Kidney glomerular epithelial cell (primary cell): ENCODE results near the gene CRY2.

Source experiments
- DNase-seq: peaks from one replicate; lab custom pipeline; 2025; lab: John Stamatoyannopoulos, UW

The CRY2 gene

GRCh38 chr11:45848654-45849081 lies 1.4 kb downstream of the CRY2 start:
- peak; percentile 20 for DNase-seq

DNA sequence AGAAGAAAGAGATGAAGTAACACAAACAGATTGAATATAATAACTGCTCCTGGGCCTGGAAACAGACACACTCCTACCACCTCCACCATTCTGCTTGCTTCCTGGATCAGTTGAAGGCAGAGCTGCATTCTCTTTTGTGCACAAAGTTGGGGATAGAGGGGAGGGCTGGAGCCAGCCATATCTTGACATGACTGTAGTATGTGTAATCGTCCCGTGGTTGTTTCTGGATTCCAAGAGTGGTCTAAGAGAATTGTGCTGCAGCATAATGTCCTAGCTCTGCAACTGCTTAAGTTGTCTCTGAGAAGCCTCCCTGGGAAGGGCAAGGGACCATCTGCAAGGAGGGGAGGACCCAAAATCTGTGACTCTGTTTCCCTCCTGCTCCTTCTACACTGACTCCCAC lies 3.2 kb downstream of the CRY2 start:
- no peak for DNase-seq

DNA sequence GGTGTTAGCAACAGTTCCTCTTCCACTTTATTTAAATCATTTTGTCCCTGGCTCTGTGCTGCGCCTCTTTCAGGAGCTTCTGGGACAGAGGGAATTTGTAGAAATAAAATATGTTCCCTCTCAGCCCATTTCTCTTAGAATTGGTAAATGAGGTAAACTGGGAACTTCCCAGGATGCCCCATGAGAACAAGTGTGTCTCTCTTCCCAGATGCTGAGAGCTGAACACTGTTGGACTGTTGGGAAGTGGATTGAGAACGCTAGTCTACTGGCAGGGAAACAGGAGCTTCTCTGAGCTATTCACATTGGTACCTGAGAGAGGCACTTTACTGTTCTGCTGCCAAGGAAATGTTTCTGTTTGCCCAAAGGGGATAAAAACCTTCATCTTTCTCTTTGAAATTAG lies 4.0 kb downstream of the CRY2 start:
- DNase-seq: no peak

DNA sequence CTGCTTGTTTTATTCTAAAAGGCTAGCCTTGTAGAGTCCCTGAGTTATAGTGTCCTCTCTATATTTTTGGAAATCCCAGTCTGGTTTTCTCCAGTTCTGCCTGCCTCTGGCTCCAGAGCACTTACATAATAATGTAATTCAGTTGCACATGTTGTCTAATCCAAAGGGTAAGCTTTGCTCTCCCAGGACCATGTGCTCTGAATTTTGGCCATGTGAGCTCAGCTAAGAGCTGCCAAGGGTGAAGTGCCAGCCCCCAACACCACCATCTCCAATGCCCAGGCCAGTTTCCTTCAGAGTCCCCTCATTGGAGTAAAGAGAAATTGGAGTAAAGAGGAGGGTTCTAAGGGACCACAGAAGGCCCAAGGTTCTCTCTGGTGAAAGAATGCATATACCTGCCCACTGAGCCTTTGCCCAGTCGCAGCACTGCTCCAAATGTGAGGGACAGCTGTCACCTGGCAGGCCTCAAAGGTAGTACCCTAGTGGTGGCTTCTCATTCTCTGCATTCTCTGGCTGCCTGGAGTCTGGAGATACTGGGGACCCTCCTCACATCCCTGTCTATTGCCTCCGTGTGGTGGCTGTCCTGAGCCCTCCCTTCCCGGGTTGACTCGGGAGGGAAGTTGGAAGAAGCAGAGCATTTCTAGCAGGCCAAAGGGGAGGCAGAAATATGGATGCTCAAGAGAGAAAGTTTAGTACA lies 4.9 kb downstream of the CRY2 start:
- DNase-seq: no peak

DNA sequence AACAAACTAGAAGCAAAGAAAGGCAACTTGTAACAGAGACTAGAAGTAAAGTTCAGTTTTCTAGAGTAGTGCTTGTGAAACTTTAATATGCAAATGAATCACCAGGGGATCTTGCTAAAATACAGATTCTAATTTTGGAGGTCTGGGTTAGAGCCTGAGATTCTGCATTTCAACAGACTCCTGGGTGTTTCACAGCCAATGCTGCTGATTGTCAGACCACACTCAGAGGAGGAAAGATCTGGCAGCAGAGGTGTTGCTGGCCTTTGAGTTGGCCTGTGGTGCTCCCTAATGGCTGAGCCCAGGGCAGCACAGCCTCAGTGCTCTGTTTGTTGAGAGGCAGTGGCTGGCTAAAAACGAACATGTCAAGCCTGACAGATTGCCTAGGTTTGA lies 5.4 kb downstream of the CRY2 start:
- no peak for DNase-seq

GRCh38 chr11:45853332-45854219 lies 6.3 kb downstream of the CRY2 start:
- no peak for DNase-seq

- DNase-seq: no peak
These were observed 8.0 kb downstream of the CRY2 start for GRCh38 chr11:45855308-45855707.

- DNase-seq: no peak
These were observed 8.8 kb downstream of the CRY2 start for GRCh38 chr11:45856044-45856468.

- peak; percentile 85 for DNase-seq
These were observed 10.7 kb downstream of the CRY2 start for GRCh38 chr11:45857961-45858474.

DNA sequence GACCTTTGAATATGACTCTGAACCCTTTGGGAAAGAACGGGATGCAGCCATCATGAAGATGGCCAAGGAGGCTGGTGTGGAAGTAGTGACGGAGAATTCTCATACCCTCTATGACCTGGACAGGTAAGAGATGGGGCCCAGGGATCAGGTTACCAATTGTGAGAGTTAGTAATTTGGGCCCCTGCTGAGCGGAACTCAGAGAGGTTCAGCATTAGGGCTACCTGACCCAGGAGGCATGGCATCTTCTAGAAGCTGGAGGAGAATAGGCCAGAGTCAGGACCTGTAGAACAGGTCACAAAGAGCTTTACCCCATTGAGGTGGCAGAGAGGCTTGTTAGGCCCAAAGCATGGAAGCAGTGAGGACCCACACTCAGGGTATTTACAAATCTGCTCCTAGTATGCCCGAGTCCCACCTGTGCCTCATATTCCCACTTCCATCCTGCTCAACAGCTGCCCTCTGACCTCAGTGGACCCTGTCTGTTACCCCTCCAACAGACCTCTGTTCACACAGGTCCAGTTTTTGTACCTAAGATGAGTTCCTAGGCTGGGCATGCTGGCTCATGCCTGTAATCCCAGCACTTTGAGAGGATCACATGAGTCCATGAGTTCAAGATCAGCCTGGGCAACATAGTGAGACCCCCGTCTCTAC lies 11.6 kb downstream of the CRY2 start:
- DNase-seq: no peak

DNA sequence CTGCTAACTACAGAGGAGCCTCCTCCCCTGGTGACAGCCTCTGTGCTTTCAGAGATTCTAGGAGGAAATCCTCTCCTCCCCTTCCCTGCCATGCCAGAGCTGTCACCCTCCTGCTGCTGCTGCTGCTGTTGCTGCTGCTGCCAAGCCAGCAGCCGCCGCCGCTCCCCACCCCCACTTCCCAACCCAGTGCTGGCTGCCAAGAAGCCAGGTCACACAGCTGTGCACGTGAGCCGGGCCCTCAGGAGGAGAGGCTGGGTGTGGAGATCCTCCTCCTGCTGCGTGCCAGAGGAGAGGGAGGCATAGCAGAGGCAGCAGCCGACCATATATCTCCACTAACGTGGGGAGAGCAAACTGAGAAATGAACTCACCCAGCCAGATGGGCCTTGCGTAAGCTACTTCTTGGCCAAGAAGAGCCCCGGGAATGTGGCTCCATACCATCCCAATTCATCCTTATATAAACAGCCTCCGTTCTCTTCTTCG lies 12.4 kb downstream of the CRY2 start:
- DNase-seq: peak; percentile 84

GRCh38 chr11:45860348-45860747 lies 13.1 kb downstream of the CRY2 start:
- DNase-seq: no peak

DNA sequence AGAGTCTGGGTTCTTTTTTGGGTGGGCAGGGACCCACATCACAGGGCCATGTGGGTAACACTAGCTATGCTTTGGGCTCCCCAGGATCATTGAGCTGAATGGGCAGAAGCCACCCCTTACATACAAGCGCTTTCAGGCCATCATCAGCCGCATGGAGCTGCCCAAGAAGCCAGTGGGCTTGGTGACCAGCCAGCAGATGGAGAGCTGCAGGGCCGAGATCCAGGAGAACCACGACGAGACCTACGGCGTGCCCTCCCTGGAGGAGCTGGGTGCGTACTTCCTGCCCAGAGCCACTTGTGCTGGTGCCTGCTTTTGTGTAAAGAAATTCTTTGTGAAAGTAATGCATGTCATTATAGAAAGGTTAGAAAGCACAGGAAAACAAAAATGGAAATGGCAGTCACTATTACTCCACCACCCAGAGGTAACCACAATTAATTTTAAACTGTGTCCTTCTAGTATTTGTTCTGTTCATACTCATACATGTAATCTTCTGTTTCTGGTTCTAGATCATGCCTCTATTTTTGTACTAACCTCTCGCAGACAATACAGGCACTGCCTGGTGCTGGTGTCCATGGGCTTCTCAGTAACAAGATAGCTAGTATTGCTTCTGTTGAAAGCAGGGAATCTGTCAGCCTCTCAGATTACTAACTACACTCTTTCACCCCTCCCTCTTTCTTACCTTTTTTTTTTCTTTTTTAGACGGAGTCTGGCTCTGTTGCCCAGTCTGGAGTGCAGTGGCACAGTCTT lies 13.7 kb downstream of the CRY2 start:
- DNase-seq: no peak

- DNase-seq: no peak
These were observed 16.8 kb downstream of the CRY2 start for GRCh38 chr11:45864041-45864440.

DNA sequence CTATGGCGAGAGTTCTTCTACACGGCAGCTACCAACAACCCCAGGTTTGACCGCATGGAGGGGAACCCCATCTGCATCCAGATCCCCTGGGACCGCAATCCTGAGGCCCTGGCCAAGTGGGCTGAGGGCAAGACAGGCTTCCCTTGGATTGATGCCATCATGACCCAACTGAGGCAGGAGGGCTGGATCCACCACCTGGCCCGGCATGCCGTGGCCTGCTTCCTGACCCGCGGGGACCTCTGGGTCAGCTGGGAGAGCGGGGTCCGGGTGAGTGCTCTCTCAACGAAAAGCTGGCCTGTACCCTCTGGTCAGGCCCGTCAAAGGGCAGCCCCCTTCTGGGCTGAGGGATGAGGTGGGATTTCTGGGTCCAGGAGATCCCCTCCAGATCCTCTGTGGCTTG lies 22.3 kb downstream of the CRY2 start:
- no peak for DNase-seq

GRCh38 chr11:45870706-45871105 lies 23.4 kb downstream of the CRY2 start:
- no peak for DNase-seq

GRCh38 chr11:45871638-45872037 lies 24.4 kb downstream of the CRY2 start:
- DNase-seq: no peak

DNA sequence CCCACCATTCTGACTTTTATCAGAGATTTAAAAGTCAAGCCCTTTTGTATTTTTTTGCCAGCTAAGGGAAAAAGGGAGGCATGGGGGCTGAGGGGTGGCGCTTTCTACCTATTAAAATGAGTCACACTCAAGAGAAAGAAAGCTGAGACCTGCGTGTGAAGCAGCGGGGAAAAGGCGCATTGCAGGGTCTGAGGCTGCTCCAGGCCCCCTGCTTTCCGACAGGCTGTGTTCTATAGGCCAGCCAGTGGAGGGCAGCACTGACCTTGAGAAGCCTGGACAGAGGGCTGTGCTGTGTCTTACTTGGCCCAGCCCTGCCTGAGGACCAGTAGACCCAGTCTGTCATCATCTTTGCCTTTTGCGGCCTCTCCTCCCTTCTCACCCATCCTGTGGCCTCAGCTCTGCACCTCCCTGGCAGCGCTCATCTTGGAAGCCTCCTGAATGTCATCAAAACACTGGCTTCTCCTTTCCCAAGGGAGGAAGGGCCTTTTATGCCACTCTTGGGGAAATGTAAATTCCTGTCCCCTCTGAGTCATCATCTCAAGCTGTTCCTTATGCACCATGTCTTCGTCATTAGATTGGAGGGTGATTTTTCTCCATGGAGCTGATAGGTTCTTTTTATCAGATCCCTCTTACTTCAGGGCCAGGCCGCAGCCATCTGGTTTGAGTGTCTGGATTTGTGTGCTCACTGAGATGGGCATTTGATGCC lies 25.5 kb downstream of the CRY2 start:
- peak; percentile 29 for DNase-seq

DNA sequence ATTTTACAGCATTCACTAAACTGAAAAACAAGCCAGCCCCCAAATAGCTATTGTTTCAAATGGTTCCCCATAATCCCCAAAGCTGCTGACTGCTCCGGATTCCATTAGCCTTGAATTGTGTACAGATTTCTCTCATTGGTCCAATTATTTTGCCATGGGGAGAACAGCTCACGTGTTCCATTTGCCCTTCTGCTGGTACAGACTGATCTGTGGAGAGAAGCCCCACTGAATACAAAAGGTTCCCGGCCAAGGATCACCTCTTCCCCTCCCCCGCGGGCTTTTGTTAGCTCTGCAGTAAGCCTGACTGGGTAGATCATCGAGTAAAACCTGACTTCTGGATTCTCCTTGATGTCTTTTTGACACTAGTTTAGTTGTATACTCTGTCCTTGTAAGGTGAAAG lies 29.1 kb downstream of the CRY2 start:
- DNase-seq: no peak

GRCh38 chr11:45877221-45877620 lies 29.9 kb downstream of the CRY2 start:
- DNase-seq: no peak

- no peak for DNase-seq
These were observed 30.6 kb downstream of the CRY2 start for GRCh38 chr11:45877845-45878244.
